Measurements from ENCODE around the gene ESRRA.
"Not testable (repeated sequence)": the region's sequence is repeated elsewhere in the genome, so short reads cannot be mapped to it uniquely, and the experiment has no call there.

Gene ESRRA

DNA sequence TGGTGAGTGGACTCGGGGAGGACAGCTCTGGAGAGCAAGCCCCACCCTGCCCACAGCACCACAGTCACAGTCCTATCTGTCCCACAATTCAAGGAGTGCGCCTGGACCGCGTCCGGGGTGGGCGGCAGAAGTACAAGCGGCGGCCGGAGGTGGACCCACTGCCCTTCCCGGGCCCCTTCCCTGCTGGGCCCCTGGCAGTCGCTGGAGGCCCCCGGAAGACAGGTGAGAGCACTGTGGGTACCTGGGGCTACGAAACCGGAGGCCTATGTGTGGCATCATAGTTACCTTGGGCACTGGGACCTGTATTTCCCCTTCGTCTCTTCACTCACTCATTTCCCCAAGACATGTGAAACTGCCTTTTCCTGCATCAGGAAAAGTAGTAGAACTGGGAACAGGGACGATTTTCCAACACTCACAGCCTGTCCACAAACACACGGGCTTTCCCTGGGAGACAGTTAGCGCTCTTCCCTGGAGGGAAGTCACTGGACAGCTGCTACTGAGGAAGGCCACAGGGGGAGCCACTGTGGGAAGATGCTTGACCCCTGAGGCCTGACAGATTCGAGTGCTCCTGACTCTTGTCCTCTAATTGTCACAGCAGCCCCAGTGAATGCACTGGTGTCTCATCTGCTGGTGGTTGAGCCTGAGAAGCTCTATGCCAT, 9.0 kb downstream of the ESRRA start:
- no peak for DNase-seq

DNA sequence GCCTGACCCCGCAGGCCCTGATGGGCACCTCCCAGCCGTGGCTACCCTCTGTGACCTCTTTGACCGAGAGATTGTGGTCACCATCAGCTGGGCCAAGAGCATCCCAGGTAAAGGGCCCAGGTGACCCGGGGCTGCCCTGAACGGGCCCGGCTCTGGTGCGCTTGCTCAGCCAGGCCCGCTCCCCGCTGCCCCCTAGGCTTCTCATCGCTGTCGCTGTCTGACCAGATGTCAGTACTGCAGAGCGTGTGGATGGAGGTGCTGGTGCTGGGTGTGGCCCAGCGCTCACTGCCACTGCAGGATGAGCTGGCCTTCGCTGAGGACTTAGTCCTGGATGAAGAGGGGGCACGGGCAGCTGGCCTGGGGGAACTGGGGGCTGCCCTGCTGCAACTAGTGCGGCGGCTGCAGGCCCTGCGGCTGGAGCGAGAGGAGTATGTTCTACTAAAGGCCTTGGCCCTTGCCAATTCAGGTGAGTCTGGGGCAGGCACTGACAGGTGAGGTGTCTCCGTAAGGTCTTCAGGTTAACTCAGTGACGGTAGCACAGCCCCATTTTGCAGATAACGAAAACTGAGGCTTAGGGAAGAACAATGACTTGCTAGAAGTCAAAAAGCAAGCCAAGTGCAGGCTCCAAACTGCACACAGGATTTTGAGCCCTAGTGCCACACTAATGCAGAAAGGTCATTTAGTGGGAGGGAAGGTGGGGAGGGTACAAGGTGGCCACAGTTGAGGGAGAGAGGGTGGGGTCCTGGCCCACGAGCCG, 9.7 kb downstream of the ESRRA start:
- no peak for DNase-seq

DNA sequence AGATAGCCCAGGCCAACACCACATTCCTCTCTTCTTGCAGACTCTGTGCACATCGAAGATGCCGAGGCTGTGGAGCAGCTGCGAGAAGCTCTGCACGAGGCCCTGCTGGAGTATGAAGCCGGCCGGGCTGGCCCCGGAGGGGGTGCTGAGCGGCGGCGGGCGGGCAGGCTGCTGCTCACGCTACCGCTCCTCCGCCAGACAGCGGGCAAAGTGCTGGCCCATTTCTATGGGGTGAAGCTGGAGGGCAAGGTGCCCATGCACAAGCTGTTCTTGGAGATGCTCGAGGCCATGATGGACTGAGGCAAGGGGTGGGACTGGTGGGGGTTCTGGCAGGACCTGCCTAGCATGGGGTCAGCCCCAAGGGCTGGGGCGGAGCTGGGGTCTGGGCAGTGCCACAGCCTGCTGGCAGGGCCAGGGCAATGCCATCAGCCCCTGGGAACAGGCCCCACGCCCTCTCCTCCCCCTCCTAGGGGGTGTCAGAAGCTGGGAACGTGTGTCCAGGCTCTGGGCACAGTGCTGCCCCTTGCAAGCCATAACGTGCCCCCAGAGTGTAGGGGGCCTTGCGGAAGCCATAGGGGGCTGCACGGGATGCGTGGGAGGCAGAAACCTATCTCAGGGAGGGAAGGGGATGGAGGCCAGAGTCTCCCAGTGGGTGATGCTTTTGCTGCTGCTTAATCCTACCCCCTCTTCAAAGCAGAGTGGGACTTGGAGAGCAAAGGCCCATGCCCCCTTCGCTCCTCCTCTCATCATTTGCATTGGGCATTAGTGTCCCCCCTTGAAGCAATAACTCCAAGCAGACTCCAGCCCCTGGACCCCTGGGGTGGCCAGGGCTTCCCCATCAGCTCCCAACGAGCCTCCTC, 10.6 kb downstream of the ESRRA start:
- DNase-seq, result not testable (repeated sequence)

DNA sequence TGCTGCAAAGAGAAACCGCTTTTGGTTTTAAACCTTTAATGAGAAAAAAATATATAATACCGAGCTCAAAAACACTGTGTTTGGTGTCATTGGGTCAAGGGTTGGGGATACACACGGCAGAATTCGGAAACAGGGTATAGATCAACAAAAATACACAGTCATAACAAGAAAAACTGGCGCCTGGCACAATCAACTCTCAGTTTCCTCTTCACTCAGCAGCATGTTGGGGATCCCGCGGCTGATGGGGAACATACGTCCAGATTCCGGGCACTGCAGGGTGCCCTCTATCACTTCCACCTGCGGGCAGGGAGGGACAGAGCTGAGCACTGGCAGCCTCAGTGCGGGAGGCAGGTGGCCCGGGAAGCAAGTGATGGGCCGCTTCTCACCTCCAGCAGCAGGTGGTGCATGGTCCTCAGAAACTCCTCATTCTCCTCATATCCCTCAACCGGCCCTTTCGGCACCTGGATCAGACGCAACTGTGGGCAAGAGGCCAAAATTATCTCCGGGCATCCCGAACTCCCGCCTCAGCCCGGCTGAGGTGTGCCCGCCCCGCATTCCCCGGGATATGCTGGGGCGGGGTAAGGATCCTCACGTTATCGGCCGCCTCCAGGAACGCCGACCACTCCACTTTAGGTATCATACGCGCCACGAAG, 11.5 kb downstream of the ESRRA start:
- DNase-seq, result no peak

DNA sequence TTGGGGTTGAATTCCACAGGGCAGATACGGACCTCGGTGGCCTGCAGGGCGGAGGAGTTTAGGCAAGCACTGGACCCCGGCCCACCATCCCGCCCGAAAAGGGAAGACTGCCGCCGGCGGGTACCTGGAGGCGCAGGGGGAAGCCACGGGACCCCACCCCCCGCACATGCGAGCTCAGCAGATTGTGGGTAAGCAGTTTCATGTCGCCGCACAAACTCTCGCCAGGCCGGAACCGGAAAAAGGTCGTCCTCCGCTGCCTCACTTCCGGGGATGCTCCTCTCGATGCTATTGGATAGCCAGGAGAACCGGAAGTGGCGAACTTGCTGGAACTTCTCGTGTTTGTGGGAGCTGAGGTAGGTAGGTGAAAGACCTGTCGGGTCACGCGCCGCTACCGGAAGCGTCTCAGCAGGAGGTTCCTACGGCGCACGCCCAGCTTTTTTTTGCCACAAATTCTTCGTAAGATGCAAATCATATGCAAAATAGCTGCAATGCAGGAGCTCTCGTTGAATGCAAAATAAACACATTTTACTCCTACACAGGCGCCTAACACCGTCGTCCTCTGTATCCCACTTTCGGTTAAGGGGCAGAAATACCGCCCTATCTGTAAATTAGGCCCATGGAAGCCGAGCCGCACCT, 12.1 kb downstream of the ESRRA start, which contains the start of gene TRMT112:
Gene TRMT112 (minus strand): TSS at position 235 of the 636 bp plus-strand sequence. CDS start 33 bp downstream, at position 202.
- DNase-seq, result peak; percentile 94

DNA sequence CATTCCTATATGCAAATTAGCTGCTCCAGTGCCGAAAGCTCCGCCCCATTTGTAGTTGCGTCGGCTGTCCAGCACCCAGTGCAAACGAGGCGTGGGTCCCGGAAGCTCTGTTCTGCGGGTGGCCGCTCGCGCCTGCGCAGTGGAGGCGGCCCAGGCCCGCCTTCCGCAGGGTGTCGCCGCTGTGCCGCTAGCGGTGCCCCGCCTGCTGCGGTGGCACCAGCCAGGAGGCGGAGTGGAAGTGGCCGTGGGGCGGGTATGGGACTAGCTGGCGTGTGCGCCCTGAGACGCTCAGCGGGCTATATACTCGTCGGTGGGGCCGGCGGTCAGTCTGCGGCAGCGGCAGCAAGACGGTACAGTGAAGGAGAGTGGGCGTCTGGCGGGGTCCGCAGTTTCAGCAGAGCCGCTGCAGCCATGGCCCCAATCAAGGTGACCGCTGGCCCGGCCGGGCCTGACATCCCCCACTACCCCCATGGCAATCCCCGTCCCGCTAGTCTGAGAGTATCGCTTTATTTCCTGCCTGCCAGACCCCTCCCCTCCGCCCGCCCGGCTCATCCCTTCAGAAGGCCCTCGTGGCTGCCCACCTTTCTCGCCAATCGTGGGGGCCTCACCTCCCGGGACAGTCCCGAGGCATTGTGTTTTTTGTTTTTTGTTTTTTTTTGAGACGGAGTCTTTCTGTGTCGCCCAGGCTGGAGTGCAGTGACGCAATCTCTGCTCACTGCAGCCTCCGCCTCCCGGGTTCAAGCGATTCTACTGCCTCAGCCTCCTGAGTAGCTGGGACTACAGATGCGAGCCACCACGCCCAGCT, 12.8 kb downstream of the ESRRA start, which contains the start of gene PRDX5:
Gene PRDX5 (plus strand): TSS at position 161 of the 805 bp plus-strand sequence. CDS start 95 bp downstream, at position 256.
- peak; percentile 94 for DNase-seq

DNA sequence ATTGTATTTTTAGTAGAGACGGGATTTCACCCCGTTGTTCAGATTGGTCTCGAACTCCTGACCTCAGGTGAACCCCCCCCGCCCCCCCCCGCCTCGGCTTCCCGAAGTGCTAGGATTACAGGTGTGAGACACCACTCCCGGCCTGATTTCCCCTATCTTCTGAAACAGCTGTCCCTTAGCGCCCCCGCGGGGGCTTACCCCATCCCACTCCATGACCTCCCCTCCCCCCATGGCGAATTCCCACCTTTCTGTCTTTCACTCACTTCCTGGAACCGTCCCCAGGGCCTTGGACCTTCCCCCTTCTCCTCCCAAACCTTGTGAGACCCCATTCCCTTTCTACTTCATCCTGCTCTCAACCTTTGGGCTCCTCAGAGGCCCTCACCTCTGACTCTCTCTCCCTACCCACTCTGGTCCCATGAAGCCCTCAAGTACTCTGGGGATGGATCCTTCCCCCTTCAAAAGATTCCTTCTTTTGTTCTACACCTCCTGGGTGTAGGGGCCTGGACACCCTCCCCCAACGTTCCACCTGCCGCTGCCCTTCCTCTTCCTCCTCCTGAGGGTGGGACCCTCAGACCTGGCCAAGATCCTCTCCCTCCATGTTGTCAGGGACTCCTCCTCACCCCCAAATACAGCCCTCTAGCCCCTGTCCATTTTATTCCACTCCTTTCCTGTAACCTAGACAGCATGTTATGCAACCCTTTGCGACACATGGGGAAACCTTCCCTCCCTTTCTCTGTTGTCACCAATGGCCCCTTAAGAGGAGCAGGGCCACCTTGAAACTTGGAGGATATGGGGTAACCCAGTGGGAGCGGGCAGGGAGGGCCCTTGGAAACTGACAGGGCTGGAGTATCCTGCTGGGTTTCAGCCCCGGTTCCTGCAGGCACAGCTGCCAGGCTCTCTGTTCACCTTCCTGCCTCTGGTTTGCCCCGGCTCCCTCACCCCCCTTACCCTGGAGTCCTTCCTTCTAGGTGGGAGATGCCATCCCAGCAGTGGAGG, 13.7 kb downstream of the ESRRA start:
- DNase-seq, result no peak

DNA sequence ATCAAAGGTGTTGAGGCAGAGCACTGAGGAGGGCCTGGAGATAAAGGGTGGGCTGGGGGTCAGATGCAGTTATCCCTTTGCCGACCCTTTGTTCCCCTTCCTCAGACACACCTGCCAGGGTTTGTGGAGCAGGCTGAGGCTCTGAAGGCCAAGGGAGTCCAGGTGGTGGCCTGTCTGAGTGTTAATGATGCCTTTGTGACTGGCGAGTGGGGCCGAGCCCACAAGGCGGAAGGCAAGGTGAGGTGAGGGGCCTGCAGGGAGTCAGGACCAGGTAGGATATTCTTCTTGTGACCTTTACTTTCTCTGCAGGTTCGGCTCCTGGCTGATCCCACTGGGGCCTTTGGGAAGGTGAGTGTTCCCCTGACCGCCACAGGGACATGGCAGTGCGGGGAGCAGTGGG, 15.2 kb downstream of the ESRRA start:
- DNase-seq, result no peak

DNA sequence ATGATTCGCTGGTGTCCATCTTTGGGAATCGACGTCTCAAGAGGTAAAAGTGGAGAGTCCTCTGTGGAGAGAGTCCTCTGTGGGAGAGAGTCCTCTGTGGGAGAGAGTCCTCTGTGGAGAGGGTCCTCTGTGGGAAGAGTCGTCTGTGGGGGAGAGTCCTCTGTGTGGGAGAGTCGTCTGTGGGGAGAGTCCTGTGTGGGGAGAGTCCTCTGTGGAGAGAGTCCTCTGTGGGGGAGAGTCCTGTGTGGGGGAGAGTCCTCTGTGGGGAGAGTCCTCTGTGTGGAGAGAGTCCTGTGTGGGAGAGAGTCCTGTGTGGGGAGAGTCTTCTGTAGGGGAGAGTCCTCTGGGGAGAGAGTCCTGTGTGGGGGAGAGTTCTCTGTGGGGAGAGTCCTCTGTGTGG, 15.7 kb downstream of the ESRRA start:
- DNase-seq, result no peak

DNA sequence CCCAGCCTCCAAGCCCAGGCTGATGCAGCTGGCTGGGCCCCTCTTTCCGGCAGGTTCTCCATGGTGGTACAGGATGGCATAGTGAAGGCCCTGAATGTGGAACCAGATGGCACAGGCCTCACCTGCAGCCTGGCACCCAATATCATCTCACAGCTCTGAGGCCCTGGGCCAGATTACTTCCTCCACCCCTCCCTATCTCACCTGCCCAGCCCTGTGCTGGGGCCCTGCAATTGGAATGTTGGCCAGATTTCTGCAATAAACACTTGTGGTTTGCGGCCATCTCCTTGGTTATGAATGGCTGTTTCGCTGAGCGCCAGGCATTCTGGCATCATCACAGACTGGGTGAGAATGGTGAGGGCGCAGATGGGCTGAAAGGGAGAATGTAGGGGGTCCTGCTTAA, 16.2 kb downstream of the ESRRA start:
- no peak for DNase-seq

DNA sequence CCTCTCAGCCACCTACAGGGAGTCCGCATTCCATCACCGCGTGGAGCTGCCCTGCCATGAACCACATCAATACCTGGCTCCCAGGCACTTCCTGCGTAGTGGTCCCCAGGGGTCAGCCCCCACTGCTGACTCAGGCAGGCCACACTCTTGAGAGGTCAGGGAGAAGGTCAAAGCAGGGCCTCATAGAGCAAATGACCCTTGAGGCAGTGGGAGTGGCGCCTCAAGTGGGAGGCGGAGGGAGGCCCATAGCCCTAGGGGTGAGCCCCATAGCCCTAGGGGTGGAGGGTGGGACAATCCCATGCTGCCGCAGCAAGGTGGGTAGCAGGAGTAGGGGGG, 17.6 kb downstream of the ESRRA start:
- no peak for DNase-seq

DNA sequence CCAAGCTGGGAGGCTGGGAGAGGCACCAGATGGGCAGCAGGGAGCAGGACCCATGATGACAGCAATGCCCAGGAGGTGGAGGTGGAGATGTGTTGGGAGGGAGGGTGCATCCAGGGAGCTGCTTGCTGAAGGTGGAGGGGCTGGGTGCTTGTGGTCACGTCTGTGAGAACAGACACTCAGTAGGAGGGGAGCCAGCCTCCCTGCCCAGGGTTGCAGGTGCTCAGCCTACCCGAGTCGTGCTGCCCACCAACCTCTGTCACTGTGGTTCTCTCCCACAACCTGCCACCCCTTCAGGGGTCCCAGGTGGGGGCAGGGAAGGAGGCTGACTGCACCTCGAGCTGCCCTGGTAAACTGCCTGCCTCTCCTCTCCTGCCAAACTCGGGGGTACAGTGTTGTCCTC, 18.0 kb downstream of the ESRRA start:
- no peak for DNase-seq

DNA sequence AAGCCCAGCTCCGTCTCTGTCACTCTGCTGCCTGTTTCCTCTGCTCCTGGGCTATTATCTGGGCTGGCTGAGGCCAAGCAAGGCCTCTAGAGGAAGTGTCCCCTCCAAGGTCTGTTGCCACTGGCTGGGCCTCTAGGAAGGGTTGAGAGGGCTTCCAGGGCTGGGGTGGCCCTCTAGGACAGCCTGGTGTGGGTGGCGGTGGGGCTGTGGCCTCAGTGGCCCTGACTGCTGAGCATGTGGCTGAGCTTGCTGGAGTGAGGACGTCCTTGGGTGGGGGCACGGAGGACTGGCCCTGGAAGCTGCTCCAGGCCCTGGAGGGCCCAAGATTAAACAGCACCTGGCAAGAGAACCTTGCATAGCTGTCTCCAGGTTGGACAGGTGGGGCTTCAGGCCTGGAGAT, 18.7 kb downstream of the ESRRA start:
- not testable (repeated sequence) for DNase-seq

DNA sequence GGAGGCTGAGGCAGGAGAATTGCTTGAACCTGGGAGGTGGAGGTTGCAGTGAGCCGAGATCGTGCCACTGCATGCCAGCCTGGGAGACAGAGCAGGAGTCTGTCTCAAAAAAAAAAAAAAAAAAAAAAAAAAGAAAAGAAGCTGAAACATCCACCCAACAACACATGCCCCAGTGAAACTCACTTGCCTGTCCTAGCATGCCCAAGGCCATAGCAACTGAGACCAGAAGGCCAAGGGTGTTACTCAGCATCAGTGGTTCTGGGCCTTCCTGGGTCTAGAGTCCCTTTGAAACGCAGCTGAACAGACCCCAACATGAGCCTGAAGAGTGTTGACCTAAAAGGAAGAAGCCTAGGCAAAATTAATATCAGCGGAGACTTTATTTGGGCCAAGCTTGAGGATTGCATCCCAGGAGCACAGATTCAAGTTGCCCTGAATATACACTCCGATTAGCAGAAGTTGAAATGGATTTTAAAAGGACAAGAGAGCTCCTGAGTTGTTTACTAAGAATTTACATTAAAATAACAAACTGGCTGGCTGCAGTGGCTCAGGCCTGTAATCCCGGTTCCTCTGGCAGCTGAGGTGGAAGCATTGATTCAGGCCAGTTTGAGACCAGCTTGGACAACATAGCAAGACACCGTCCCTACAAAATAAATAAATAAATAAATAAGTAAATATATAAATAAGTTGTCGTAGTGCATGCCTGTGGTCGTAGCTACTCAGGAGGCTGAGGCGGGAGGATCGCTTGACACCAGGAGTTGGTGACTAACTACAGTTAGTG, 19.6 kb downstream of the ESRRA start:
- DNase-seq, result no peak

DNA sequence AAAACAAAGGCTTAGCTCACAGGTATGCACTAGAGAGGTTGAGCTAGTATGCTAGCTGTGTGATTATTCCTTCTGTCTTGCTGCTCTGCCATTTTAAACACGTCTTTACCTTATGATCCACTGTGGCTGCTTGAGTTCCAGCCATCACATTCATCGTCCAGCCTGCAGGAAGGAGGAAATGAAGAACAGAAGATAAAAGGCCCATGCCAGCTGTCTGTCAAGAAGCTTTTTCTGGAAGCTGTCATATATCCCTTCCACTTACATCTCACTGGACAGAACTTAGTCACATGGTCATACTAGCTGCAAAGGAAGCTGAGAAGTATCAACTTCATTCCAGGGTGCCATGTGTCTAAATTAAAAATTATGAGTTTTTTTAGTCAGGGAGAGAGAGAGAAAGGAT, 22.1 kb downstream of the ESRRA start:
- DNase-seq, result no peak

DNA sequence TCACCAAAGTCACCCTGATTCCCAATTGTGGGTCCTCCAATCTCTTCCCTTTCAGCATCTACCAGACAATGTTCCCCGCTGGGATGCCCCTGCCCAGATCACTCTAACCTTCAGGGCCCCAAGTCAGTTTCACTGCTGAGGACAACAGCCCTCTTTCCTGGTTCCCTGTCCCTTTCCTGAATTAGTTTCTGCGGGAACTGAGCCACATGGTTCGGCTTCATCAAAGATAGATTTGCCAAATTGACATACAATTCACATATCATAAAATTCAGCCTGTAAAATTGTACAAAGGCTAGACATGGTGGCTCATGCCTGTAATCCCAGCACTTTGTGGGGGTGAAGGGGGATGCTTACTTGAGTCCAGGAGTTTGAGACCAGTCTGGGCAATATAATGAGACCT, 22.7 kb downstream of the ESRRA start:
- DNase-seq, result no peak

DNA sequence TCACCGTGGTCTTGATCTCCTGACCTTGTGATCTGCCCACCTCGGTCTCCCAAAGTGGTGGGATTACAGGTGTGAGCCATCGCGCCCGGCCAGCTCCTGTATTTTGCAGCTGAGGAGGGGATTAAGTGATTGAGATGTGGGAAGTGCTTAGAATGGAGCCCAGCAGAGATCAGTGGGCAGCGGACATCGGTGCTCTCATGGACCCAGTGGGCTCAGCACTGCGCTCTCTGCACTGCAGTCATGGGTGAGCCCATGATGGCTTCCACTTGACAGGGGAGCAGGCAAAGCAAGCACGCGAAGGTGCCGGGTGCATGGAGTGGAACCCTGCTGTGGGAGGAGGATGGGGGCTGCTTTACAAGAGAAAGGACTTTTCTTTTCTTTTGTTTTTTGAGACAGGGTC, 25.6 kb downstream of the ESRRA start:
- DNase-seq, result no peak

DNA sequence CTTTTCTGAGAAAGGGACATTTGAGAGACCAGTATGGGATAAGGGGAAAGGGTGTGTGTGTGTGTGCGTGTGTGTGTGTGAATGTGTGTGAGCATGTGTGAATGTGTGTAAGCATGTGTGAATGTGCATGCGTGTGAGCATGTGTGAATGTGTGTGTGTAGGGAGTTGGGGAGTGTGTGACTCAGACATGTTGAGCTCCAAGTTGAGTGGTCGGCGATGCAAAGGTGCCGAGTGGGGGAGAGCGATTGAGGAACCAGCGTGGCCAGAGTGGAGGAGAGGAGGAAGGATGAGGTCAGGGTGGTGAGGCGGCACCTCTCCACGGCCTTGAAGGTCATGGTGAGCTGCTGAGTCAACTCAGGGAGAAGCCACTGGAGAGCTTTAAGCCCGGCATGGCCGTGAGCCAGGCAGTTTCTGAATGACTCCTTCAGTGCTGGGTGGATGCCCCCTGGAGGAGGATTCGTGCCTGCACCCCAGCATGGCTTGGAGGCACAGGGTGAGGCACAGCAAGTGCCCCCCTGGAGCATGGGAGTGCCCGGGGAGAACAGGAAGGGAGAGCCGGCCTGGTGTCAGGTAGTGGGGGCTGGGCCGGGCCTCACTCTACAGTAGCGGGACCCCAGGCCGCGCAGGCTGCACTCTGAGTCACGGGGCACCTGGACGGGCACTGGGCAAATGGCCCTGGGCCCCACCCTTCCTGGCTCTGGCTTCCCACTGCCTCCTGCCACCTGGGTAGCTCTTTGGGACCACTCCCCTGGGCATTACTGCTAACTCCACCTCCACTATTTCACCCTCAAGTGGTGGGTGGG, 26.4 kb downstream of the ESRRA start:
- DNase-seq, result peak; percentile 59

DNA sequence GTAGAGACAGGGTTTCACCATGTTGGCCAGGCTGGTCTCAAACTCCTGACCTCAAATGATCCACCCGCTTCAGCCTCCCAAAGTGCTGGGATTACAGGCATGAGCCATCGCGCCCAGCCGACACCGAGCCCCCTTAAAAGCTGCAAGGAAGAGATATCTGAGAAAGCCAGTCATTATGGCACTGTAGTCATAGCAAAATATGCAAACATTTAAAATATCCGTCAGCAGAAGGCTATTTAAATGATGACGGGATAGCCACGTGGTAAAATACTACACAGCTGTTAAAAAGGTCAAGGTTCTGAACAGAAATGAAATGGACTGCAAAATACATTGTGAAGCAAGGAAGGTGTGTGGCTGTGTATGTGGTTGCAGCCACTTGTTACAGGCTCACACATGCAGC, 28.2 kb downstream of the ESRRA start:
- DNase-seq, result no peak
